Measurements from ENCODE around the gene UBE2J2.

DNA sequence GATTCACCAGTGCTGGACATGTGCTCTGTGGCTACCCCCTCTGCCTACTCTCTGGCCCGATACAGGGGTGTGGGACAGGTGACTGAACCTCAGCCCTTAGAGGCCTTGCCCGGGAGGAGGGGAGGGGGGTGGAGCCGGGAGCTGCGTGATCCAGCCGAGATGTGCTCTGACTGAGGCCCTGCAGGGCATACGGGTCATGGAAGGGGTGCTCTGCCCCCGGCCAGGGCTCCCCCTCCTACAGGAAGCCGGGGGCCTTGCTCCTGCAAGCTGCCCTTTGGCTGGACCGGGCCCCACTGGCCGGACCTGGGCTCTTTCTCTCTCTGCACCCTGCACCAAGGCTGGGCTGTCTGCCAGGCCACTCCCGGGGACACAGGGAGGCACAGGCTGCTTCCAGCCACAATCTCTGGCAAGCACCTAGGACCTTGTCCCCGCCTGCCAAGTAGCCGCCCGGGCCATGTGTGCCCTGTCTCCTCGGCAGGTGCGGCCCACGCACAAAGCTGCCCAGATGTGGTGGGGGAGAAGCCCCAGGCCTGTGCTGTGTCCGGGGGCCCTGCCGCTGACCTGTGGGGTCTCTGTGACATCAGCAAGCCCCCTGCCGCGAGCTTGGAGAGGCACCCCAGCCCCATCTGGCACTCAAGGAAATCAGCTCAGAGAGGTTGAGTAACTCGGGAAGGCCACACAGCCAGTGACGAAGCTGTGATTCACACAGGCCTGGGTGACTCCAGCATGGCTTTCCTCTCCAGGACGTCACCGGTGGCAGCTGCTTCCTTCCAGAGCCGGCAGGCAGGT, 8.1 kb upstream of the UBE2J2 start:
- TF ChIP-seq, protein P1, sequence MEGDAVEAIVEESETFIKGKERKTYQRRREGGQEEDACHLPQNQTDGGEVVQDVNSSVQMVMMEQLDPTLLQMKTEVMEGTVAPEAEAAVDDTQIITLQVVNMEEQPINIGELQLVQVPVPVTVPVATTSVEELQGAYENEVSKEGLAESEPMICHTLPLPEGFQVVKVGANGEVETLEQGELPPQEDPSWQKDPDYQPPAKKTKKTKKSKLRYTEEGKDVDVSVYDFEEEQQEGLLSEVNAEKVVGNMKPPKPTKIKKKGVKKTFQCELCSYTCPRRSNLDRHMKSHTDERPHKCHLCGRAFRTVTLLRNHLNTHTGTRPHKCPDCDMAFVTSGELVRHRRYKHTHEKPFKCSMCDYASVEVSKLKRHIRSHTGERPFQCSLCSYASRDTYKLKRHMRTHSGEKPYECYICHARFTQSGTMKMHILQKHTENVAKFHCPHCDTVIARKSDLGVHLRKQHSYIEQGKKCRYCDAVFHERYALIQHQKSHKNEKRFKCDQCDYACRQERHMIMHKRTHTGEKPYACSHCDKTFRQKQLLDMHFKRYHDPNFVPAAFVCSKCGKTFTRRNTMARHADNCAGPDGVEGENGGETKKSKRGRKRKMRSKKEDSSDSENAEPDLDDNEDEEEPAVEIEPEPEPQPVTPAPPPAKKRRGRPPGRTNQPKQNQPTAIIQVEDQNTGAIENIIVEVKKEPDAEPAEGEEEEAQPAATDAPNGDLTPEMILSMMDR (IDR thresholded peaks at IDR 0.05), result no peak
- TF ChIP-seq POLR2A (IDR thresholded peaks at IDR 0.05) (no peak), POLR2AphosphoS5 (IDR thresholded peaks at IDR 0.05) (no peak)

Measured in suprapubic skin (tissue), 4 donors.